VCaP (cell line): ENCODE results near the gene S100A1.

Experiments
- H3K27ac ChIP-seq: fragments of 450-650 bp; 2 replicates; pipeline ENCODE4 v1.5.1; 2017
- TF ChIP-seq, protein P1 (sequence below): fragments of 450-650 bp; conservative IDR thresholded peaks from 2 replicates; pipeline ENCODE4 v1.5.1; 2017; ENCODE audit warnings: mild to moderate bottlenecking, moderate library complexity

The S100A1 gene

DNA sequence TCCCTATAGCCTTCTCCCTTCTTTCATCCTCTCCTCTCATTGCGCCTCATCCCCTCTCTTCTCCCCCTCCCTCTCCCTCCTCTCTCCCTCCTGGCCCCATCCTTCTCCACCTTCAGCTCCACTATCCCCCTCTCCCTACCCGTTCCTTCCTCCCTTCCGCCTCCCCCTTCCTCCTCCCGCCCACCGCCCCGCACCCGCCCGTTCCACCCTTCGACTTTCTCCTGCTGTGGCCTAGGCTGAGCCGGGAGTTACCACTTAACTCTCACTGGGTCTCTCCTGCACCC is 51.8 kb downstream of the S100A1 start:
- H3K27ac ChIP-seq: no peak overlapping the region
- TF ChIP-seq, protein P1, sequence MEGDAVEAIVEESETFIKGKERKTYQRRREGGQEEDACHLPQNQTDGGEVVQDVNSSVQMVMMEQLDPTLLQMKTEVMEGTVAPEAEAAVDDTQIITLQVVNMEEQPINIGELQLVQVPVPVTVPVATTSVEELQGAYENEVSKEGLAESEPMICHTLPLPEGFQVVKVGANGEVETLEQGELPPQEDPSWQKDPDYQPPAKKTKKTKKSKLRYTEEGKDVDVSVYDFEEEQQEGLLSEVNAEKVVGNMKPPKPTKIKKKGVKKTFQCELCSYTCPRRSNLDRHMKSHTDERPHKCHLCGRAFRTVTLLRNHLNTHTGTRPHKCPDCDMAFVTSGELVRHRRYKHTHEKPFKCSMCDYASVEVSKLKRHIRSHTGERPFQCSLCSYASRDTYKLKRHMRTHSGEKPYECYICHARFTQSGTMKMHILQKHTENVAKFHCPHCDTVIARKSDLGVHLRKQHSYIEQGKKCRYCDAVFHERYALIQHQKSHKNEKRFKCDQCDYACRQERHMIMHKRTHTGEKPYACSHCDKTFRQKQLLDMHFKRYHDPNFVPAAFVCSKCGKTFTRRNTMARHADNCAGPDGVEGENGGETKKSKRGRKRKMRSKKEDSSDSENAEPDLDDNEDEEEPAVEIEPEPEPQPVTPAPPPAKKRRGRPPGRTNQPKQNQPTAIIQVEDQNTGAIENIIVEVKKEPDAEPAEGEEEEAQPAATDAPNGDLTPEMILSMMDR: no peak
